PC-9 (cell line): ENCODE data around the gene GNAQ.

Experiments
- EZH2 ChIP-seq: fragments of 200-600 bp; sonication (generic); IDR thresholded peaks from 2 replicates; pipeline ENCODE4 v1.8.0; 2017; ENCODE audit warnings: antibody characterized with exemption, low read depth
- TF ChIP-seq, protein P1 (sequence below): fragments of 200-600 bp; sonication (generic); conservative IDR thresholded peaks from 2 replicates; pipeline ENCODE4 v1.6.1; 2017; ENCODE audit warnings: mixed run types, antibody characterized with exemption, mild to moderate bottlenecking, moderate library complexity

DNA sequence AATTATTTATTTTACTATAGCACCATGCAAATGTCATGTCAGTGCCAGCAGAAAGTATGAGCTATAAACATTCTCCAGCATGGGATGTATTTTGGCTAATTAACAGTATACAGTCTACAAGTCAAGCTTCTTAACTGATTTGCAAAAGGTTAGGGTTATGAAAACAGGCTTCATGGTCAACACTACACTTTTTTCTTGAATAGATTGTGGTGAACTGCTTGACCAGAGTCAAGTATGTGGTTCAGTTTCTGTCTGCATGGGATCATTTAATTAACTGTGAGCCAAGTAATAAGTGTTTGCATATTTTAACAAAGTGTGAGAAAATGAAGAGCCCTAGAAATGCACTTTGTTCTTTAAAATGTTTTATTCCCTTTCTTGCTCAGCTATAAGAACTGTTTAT lies 14.5 kb upstream of the GNAQ start:
- TF ChIP-seq, protein P1, sequence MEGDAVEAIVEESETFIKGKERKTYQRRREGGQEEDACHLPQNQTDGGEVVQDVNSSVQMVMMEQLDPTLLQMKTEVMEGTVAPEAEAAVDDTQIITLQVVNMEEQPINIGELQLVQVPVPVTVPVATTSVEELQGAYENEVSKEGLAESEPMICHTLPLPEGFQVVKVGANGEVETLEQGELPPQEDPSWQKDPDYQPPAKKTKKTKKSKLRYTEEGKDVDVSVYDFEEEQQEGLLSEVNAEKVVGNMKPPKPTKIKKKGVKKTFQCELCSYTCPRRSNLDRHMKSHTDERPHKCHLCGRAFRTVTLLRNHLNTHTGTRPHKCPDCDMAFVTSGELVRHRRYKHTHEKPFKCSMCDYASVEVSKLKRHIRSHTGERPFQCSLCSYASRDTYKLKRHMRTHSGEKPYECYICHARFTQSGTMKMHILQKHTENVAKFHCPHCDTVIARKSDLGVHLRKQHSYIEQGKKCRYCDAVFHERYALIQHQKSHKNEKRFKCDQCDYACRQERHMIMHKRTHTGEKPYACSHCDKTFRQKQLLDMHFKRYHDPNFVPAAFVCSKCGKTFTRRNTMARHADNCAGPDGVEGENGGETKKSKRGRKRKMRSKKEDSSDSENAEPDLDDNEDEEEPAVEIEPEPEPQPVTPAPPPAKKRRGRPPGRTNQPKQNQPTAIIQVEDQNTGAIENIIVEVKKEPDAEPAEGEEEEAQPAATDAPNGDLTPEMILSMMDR, result no peak
- TF ChIP-seq EZH2, result no peak
